ENCODE measurements around the gene UGT3A1. TPM values are rescaled to one million over a fixed set of nuclear protein-coding genes. Genes with fewer than 3 reads are reported as not detected.

UGT3A1 gene
- total RNA-seq, 2 experiments from 2014 or later, result not detected

DNA sequence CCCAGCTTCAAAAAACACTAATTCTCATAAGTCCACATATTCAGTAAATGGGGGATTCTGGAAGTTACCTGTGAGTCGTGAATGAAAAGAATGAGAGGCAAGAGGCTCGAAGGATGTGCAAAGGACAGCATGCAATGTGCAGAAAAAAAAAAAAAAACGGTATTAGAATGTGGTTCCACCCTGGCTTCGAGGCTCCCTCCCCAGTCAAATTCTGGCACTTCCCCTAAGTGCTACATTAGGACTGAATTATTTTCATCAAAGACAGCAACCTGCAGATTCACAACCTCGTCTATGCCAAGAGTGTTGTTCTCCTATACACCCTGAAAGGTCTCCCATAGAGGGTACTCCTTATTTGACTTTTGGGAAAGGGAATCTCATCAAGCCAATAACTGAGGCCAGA, 69.3 kb downstream of the UGT3A1 start:
- Histone ChIP-seq H4K20me1 (ENCODE audit: insufficient read depth, low read length) (no peaks in the 10 kb centered on the region), H3K4me1 (ENCODE audit: insufficient read depth, low read length, poor library complexity, severe bottlenecking) (peaks cover 46% of the 10 kb centered on the region), H3K9me2 (ENCODE audit: insufficient read depth, low read length) (no peaks in the 10 kb centered on the region), H3K4me2 (ENCODE audit: low read length) (peak overlapping the region; percentile 24; the same call in 1 of the 2 replicates), H3K36me3 (ENCODE audit: insufficient read depth, low read length) (peaks cover 13% of the 10 kb centered on the region; the same call in 1 of the 2 replicates), H3K4me3 (ENCODE audit: low read depth, low read length, poor library complexity, severe bottlenecking) (no peak overlapping the region), H3K27ac (ENCODE audit: low read depth, low read length, poor library complexity, severe bottlenecking) (peak overlapping the region; percentile 3), H3K79me2 (ENCODE audit: insufficient read depth, low read depth, low read length) (no peaks in the 10 kb centered on the region), H3K9me3 (ENCODE audit: low read length) (peaks cover 24% of the 10 kb centered on the region; the same call in 1 of the 2 replicates), H2AFZ (ENCODE audit: low read length) (peak overlapping the region; percentile 66; the same call in 1 of the 2 replicates)
- no TSS peak for BruUV-seq (replicated peaks)
- ChIA-PET CTCF (ENCODE audit: unreplicated experiment) (interaction anchor here (0.6 to 1.0 kb wide), 2 partner anchors 65 to 128 kb away, joined by 3 to 4 read pairs; partner anchors contain the start of gene IL7R), POLR2A (interaction anchor here (0.6 kb wide), 1 partner anchor 96 kb away, joined by 4 read pairs; no protein-coding TSS in a partner anchor)
- DNase-seq (ENCODE audit: low spot score), result peak; percentile 74
- peak; percentile 65 for TF ChIP-seq CTCF (conservative IDR thresholded peaks at IDR 0.05; ENCODE audit: low read length)
- no peak for TF ChIP-seq EZH2phosphoT487 (IDR thresholded peaks at IDR 0.05; ENCODE audit: borderline replicate concordance, low read depth, low read length)
- intact Hi-C loops (cut with micrococcal nuclease; ENCODE audit: unreplicated experiment), result no loop called here

DNA sequence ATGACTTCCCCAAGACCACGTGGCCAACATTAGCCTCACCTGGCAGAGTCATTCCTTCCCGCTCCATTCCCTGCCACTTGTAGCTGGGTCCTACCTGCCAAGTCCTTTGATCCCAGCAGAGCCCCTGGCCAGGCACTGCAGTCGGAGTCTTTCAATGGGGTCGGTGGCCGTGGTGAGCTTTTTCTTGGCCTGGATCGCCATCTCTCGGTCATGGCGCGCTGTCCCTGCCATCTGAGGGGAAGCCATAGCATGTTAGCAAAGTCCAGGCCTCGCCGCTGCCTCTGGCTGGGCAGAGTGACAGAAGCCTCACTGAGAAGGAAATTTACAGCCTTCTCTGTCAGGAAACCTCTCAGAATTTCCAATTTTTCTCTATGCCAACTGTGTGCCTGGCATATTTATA, 70.3 kb downstream of the UGT3A1 start:
- Histone ChIP-seq H3K27ac (ENCODE audit: low read depth, low read length, poor library complexity, severe bottlenecking) (peak overlapping the region; percentile 3), H3K79me2 (ENCODE audit: insufficient read depth, low read depth, low read length) (no peaks in the 10 kb centered on the region), H4K20me1 (ENCODE audit: insufficient read depth, low read length) (no peaks in the 10 kb centered on the region), H3K4me3 (ENCODE audit: low read depth, low read length, poor library complexity, severe bottlenecking) (no peak overlapping the region), H3K36me3 (ENCODE audit: insufficient read depth, low read length) (peaks cover 13% of the 10 kb centered on the region; the same call in 1 of the 2 replicates), H3K4me1 (ENCODE audit: insufficient read depth, low read length, poor library complexity, severe bottlenecking) (peaks cover 46% of the 10 kb centered on the region), H3K9me2 (ENCODE audit: insufficient read depth, low read length) (no peaks in the 10 kb centered on the region), H3K4me2 (ENCODE audit: low read length) (no peak overlapping the region), H2AFZ (ENCODE audit: low read length) (no peak overlapping the region; the same call in 1 of the 2 replicates), H3K9me3 (ENCODE audit: low read length) (peaks cover 24% of the 10 kb centered on the region; the same call in 1 of the 2 replicates)
- ChIA-PET CTCF (ENCODE audit: unreplicated experiment) (no interaction called here), POLR2A (interaction anchor here (0.6 to 1.3 kb wide), 4 partner anchors 12 to 1381 kb away, joined by 3 to 5 read pairs (median 3); no protein-coding TSS in a partner anchor)
- intact Hi-C loops (cut with micrococcal nuclease; ENCODE audit: unreplicated experiment), result no loop called here
- TF ChIP-seq CTCF (conservative IDR thresholded peaks at IDR 0.05; ENCODE audit: low read length) (no peak), EZH2phosphoT487 (IDR thresholded peaks at IDR 0.05; ENCODE audit: borderline replicate concordance, low read depth, low read length) (no peak)
- no TSS peak for BruUV-seq (replicated peaks)
- no peak for DNase-seq (ENCODE audit: low spot score)

DNA sequence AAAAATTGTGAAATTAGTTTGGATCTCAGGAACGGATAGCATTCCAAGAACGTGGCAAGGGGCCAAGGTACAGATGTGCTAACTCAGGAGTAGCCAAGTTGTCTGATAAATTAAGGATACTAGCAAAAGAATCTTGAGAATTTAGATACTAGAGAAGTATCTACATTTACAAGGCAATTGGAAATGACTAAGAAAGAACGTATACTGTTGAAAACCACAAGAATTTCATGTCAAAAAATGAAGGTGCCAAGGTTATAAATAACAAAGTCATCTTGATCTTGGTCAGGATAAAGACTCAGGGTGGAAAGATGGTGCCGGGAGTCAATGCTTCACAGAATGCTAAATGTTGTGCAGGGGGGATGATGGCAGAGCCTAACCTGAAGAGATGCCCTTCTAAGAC, 72.0 kb downstream of the UGT3A1 start:
- TF ChIP-seq CTCF (conservative IDR thresholded peaks at IDR 0.05; ENCODE audit: low read length) (no peak), EZH2phosphoT487 (IDR thresholded peaks at IDR 0.05; ENCODE audit: borderline replicate concordance, low read depth, low read length) (no peak)
- no peaks in the 10 kb centered on the region for H4K20me1 ChIP-seq (ENCODE audit: insufficient read depth, low read length)
- H3K9me3 ChIP-seq (ENCODE audit: low read length), result peaks cover 24% of the 10 kb centered on the region; the same call in 1 of the 2 replicates
- CTCF ChIA-PET (ENCODE audit: unreplicated experiment), result no interaction called here
- POLR2A ChIA-PET, result interaction anchor here (1.1 to 1.2 kb wide), 2 partner anchors 10 to 13 kb away, joined by 3 to 4 read pairs; no protein-coding TSS in a partner anchor
- BruUV-seq (replicated peaks), result no TSS peak
- no peaks in the 10 kb centered on the region for H3K79me2 ChIP-seq (ENCODE audit: insufficient read depth, low read depth, low read length)
- peaks cover 13% of the 10 kb centered on the region; the same call in 1 of the 2 replicates for H3K36me3 ChIP-seq (ENCODE audit: insufficient read depth, low read length)
- no peak overlapping the region for H3K4me2 ChIP-seq (ENCODE audit: low read length)
- H3K27ac ChIP-seq (ENCODE audit: low read depth, low read length, poor library complexity, severe bottlenecking), result no peak overlapping the region
- H2AFZ ChIP-seq (ENCODE audit: low read length), result no peak overlapping the region; the same call in 1 of the 2 replicates
- H3K4me3 ChIP-seq (ENCODE audit: low read depth, low read length, poor library complexity, severe bottlenecking), result no peak overlapping the region
- H3K9me2 ChIP-seq (ENCODE audit: insufficient read depth, low read length), result no peaks in the 10 kb centered on the region
- DNase-seq (ENCODE audit: low spot score), result no peak
- peaks cover 34% of the 10 kb centered on the region for H3K4me1 ChIP-seq (ENCODE audit: insufficient read depth, low read length, poor library complexity, severe bottlenecking)
- intact Hi-C loops (cut with micrococcal nuclease; ENCODE audit: unreplicated experiment), result no loop called here

Measured in OCI-LY7 (cell line).